DMS 273 (cell line): ENCODE results near the gene SCN7A.
"Not testable (repeated sequence)": the region's sequence is repeated elsewhere in the genome, so short reads cannot be mapped to it uniquely, and the experiment has no call there.

Source experiments
- DNase-seq: peaks from one replicate; lab custom pipeline; 2025; ENCODE audit not compliant: unreplicated experiment; lab: John Stamatoyannopoulos, UW

Gene SCN7A

GRCh38 chr2:166360906-166361305 is 133.1 kb downstream of the SCN7A start:
- DNase-seq: no peak

- no peak for DNase-seq
Measured at GRCh38 chr2:166360426-166360825, 133.6 kb downstream of the SCN7A start.

- not testable (repeated sequence) for DNase-seq
Measured at GRCh38 chr2:166357950-166358321, 136.1 kb downstream of the SCN7A start.

- DNase-seq: no peak
Measured at GRCh38 chr2:166357068-166357949, 136.7 kb downstream of the SCN7A start.
